Urinary bladder (tissue), 4 donors: ENCODE results near the gene PCSK5. TPM values are rescaled to one million over a fixed set of nuclear protein-coding genes. Genes with fewer than 3 reads are reported as not detected.
"Not testable (repeated sequence)": the region's sequence is repeated elsewhere in the genome, so short reads cannot be mapped to it uniquely, and the experiment has no call there.

Experiments used
- DNase-seq: peaks from one replicate; pipeline ENCODE4 v3.0.0-alpha.2; 2015; ENCODE audit errors: extremely low spot score
- H3K27ac ChIP-seq: one replicate; pipeline ENCODE4 v1.5.1; 2013; ENCODE audit warnings: low read depth, mild to moderate bottlenecking, moderate library complexity
- H3K36me3 ChIP-seq: one replicate; pipeline ENCODE4 v1.6.1; 2013; ENCODE audit warnings: mild to moderate bottlenecking, moderate library complexity; ENCODE audit not compliant: insufficient read depth
- H3K4me1 ChIP-seq: one replicate; pipeline ENCODE4 v1.6.1; 2013; ENCODE audit warnings: mild to moderate bottlenecking, moderate library complexity; ENCODE audit not compliant: insufficient read depth
- H3K4me3 ChIP-seq: one replicate; pipeline ENCODE4 v1.5.1; 2013; ENCODE audit warnings: low read depth, low read length
- WGBS: extraction: QIAGEN DNeasy Blood & Tissue Kit; methylation state at CpG from one replicate; pipeline ENCODE4 v1.1.7; 2013; 5-methylcytosine and 5-hydroxymethylcytosine counted together
- polyA plus RNA-seq: library from polyadenylated mRNA; stranded (reverse); fragments of 200-250 nt; gene quantifications from one replicate; pipeline ENCODE4 v1.2.3, GENCODE V29; 2013
- total RNA-seq: library from RNA; depleted of rRNA; stranded (reverse); fragments of >200 nt; gene quantifications from one replicate; pipeline ENCODE4 v1.2.3, GENCODE V29; 2014
- donor health status: healthy with polysubstance abuse.
- donor health status: healthy.

Gene PCSK5
- total and polyA plus RNA-seq, 2 donors, result 6.1 to 25.4 TPM

- Histone ChIP-seq H3K4me1 (no peaks in the 10 kb centered on the region), H3K27ac (no peak overlapping the region), H3K4me3 (no peak overlapping the region), H3K36me3 (no peaks in the 10 kb centered on the region)
- 69% methylated on average over 2 of the region's 2 CpGs for WGBS
- no peak for DNase-seq
Observed at GRCh38 chr9:76323490-76323889, 433.0 kb downstream of the PCSK5 start.

GRCh38 chr9:76324030-76324429, 433.6 kb downstream of the PCSK5 start:
- not testable (repeated sequence) for H3K4me3 ChIP-seq, H3K4me1 ChIP-seq, H3K27ac ChIP-seq, DNase-seq, H3K36me3 ChIP-seq
- 89% methylated on average over 7 of the region's 7 CpGs for WGBS

GRCh38 chr9:76330034-76330433, 439.6 kb downstream of the PCSK5 start:
- 79% methylated on average over 1 of the region's 1 CpG for WGBS
- H3K4me3 ChIP-seq, result no peak overlapping the region
- no peaks in the 10 kb centered on the region for H3K4me1 ChIP-seq
- DNase-seq, result no peak
- H3K36me3 ChIP-seq, result no peaks in the 10 kb centered on the region
- H3K27ac ChIP-seq, result no peak overlapping the region

GRCh38 chr9:76333388-76333787, 442.9 kb downstream of the PCSK5 start:
- DNase-seq, result no peak
- H3K27ac ChIP-seq, result no peak overlapping the region
- WGBS, result 46% methylated on average over 3 of the region's 3 CpGs
- H3K36me3 ChIP-seq, result no peaks in the 10 kb centered on the region
- H3K4me1 ChIP-seq, result no peaks in the 10 kb centered on the region
- H3K4me3 ChIP-seq, result no peak overlapping the region

GRCh38 chr9:76333964-76334363, 443.5 kb downstream of the PCSK5 start:
- H3K4me3 ChIP-seq, result no peak overlapping the region
- WGBS, result 61% methylated on average over 7 of the region's 7 CpGs
- no peaks in the 10 kb centered on the region for H3K36me3 ChIP-seq
- DNase-seq, result no peak
- H3K27ac ChIP-seq, result no peak overlapping the region
- H3K4me1 ChIP-seq, result no peaks in the 10 kb centered on the region

GRCh38 chr9:76336027-76336426, 445.6 kb downstream of the PCSK5 start:
- WGBS, result 95% methylated on average over 1 of the region's 1 CpG

GRCh38 chr9:76338418-76338817, 447.9 kb downstream of the PCSK5 start:
- Histone ChIP-seq H3K4me1 (no peaks in the 10 kb centered on the region), H3K27ac (no peak overlapping the region), H3K36me3 (no peaks in the 10 kb centered on the region), H3K4me3 (no peak overlapping the region)
- WGBS, result 82% methylated on average over 6 of the region's 6 CpGs
- no peak for DNase-seq

More at GRCh38 chr9:76336027-76336426, 445.6 kb downstream of the PCSK5 start:
- no peaks in the 10 kb centered on the region for H3K36me3 ChIP-seq
- no peaks in the 10 kb centered on the region for H3K4me1 ChIP-seq
- H3K4me3 ChIP-seq, result no peak overlapping the region
- DNase-seq, result no peak
- no peak overlapping the region for H3K27ac ChIP-seq

GRCh38 chr9:76341616-76342015, 451.1 kb downstream of the PCSK5 start:
- Histone ChIP-seq H3K4me1 (no peaks in the 10 kb centered on the region), H3K4me3 (no peak overlapping the region), H3K27ac (no peak overlapping the region), H3K36me3 (no peaks in the 10 kb centered on the region)
- no peak for DNase-seq
- WGBS, result 93% methylated on average over 1 of the region's 1 CpG

- Histone ChIP-seq H3K4me3 (no peak overlapping the region), H3K36me3 (no peaks in the 10 kb centered on the region), H3K4me1 (no peaks in the 10 kb centered on the region), H3K27ac (no peak overlapping the region)
- 82% methylated on average over 1 of the region's 1 CpG for WGBS
- DNase-seq, result no peak
Observed at GRCh38 chr9:76342201-76342600, 451.7 kb downstream of the PCSK5 start.

- WGBS, result 97% methylated on average over 2 of the region's 2 CpGs
- H3K4me3 ChIP-seq, result no peak overlapping the region
- H3K4me1 ChIP-seq, result no peaks in the 10 kb centered on the region
Observed at GRCh38 chr9:76342858-76343257, 452.4 kb downstream of the PCSK5 start.

GRCh38 chr9:76349865-76350264, 459.4 kb downstream of the PCSK5 start:
- Histone ChIP-seq H3K36me3 (no peaks in the 10 kb centered on the region), H3K4me3 (no peak overlapping the region), H3K27ac (no peak overlapping the region), H3K4me1 (no peaks in the 10 kb centered on the region)
- no peak for DNase-seq
- 74% methylated on average over 1 of the region's 1 CpG for WGBS

More at GRCh38 chr9:76342858-76343257, 452.4 kb downstream of the PCSK5 start:
- no peak for DNase-seq
- H3K36me3 ChIP-seq, result no peaks in the 10 kb centered on the region
- H3K27ac ChIP-seq, result no peak overlapping the region

- H3K4me1 ChIP-seq, result no peaks in the 10 kb centered on the region
- no peak for DNase-seq
- no peak overlapping the region for H3K27ac ChIP-seq
- 58% methylated on average over 3 of the region's 3 CpGs for WGBS
- no peak overlapping the region for H3K4me3 ChIP-seq
- no peaks in the 10 kb centered on the region for H3K36me3 ChIP-seq
Observed at GRCh38 chr9:76351006-76351405, 460.5 kb downstream of the PCSK5 start.

- Histone ChIP-seq H3K4me1 (no peaks in the 10 kb centered on the region), H3K27ac (no peak overlapping the region), H3K4me3 (no peak overlapping the region), H3K36me3 (no peaks in the 10 kb centered on the region)
- DNase-seq, result no peak
- 80% methylated on average over 4 of the region's 4 CpGs for WGBS
Observed at GRCh38 chr9:76352026-76352620, 461.6 kb downstream of the PCSK5 start.

GRCh38 chr9:76353280-76353679, 462.8 kb downstream of the PCSK5 start:
- WGBS, result 65% methylated on average over 5 of the region's 5 CpGs
- Histone ChIP-seq H3K36me3 (no peaks in the 10 kb centered on the region), H3K27ac (no peak overlapping the region), H3K4me1 (no peaks in the 10 kb centered on the region), H3K4me3 (no peak overlapping the region)
- DNase-seq, result no peak

GRCh38 chr9:76354221-76354620, 463.7 kb downstream of the PCSK5 start:
- WGBS, result 97% methylated on average over 3 of the region's 3 CpGs

More at GRCh38 chr9:76354221-76354620, 463.7 kb downstream of the PCSK5 start:
- Histone ChIP-seq H3K27ac (no peak overlapping the region), H3K4me1 (no peaks in the 10 kb centered on the region), H3K36me3 (no peaks in the 10 kb centered on the region), H3K4me3 (no peak overlapping the region)
- DNase-seq, result no peak
